HEK293 (cell line): ENCODE results near the gene RHOJ.

Experiments
- KLF7 ChIP-seq: fragments of 450-650 bp; formaldehyde crosslinking; IDR thresholded peaks from 2 replicates; pipeline ENCODE4 v1.5.1; 2016; ENCODE audit warnings: missing biosample characterization, missing genetic modification characterization, borderline replicate concordance
- MYNN ChIP-seq: fragments of 450-650 bp; formaldehyde crosslinking; IDR thresholded peaks from 2 replicates; pipeline ENCODE4 v1.5.1; 2016; ENCODE audit warnings: missing biosample characterization, missing genetic modification characterization, borderline replicate concordance
- SALL2 ChIP-seq: fragments of 450-650 bp; formaldehyde crosslinking; IDR thresholded peaks from 2 replicates; pipeline ENCODE4 v1.5.0; 2017; ENCODE audit warnings: missing biosample characterization, mild to moderate bottlenecking, missing genetic modification characterization, borderline replicate concordance
- YY1 ChIP-seq: fragments of 450-650 bp; formaldehyde crosslinking; IDR thresholded peaks from 2 replicates; pipeline ENCODE4 v1.5.1; 2018; ENCODE audit warnings: missing biosample characterization, missing genetic modification characterization
- ZBTB7A ChIP-seq: fragments of 450-650 bp; formaldehyde crosslinking; IDR thresholded peaks from 2 replicates; pipeline ENCODE4 v1.5.1; 2016; ENCODE audit warnings: low read depth, missing biosample characterization, missing genetic modification characterization
- ZNF10 ChIP-seq: fragments of 450-650 bp; formaldehyde crosslinking; IDR thresholded peaks from 2 replicates; pipeline ENCODE4 v1.5.1; 2017; ENCODE audit warnings: missing biosample characterization, missing genetic modification characterization
- ZNF140 ChIP-seq: fragments of 450-650 bp; formaldehyde crosslinking; IDR thresholded peaks from 2 replicates; pipeline ENCODE4 v1.5.1; 2016; ENCODE audit warnings: missing biosample characterization, missing genetic modification characterization
- ZNF433 ChIP-seq: fragments of 450-650 bp; formaldehyde crosslinking; IDR thresholded peaks from 2 replicates; pipeline ENCODE4 v1.5.1; 2016; ENCODE audit warnings: missing biosample characterization, missing genetic modification characterization, low read depth
- ZNF530 ChIP-seq: fragments of 450-650 bp; formaldehyde crosslinking; IDR thresholded peaks from 2 replicates; pipeline ENCODE4 v1.5.1; 2016; ENCODE audit warnings: low read depth, missing biosample characterization, missing genetic modification characterization
- ZNF843 ChIP-seq: fragments of 450-650 bp; formaldehyde crosslinking; IDR thresholded peaks from 2 replicates; pipeline ENCODE4 v1.5.1; 2016; ENCODE audit warnings: missing biosample characterization, missing genetic modification characterization
- TF ChIP-seq, protein P1 (sequence below): fragments of 450-650 bp; formaldehyde crosslinking; IDR thresholded peaks from 2 replicates; pipeline ENCODE4 v1.5.1; 2016; ENCODE audit warnings: missing biosample characterization, missing genetic modification characterization
- TF ChIP-seq, protein P2 (sequence below): fragments of 450-650 bp; formaldehyde crosslinking; conservative IDR thresholded peaks from 2 replicates; pipeline ENCODE4 v1.5.1; 2016; ENCODE audit warnings: low read depth, missing biosample characterization, missing genetic modification characterization
- TF ChIP-seq, protein P3 (sequence below): fragments of 450-650 bp; formaldehyde crosslinking; IDR thresholded peaks from 2 replicates; pipeline ENCODE4 v1.5.1; 2017; ENCODE audit warnings: missing biosample characterization, missing genetic modification characterization

DNA sequence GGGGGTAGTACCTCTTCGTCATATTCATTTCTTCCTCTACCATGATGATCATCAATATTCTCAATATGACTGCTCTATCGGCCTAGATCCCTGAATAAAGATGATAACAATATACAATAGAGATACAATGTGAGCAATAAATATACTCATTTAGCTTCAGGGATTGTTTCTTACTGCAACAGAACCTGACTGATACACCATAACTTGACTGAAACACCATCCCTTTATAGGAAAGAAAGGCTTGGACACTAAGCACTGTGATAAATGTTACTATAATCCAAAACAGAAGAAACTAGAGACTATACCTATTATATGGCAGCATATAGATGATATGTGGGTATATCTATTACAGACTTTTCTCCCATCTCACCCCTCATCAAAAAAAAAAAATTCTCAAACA lies 1.2 kb upstream of the RHOJ start:
- TF ChIP-seq, protein P1, sequence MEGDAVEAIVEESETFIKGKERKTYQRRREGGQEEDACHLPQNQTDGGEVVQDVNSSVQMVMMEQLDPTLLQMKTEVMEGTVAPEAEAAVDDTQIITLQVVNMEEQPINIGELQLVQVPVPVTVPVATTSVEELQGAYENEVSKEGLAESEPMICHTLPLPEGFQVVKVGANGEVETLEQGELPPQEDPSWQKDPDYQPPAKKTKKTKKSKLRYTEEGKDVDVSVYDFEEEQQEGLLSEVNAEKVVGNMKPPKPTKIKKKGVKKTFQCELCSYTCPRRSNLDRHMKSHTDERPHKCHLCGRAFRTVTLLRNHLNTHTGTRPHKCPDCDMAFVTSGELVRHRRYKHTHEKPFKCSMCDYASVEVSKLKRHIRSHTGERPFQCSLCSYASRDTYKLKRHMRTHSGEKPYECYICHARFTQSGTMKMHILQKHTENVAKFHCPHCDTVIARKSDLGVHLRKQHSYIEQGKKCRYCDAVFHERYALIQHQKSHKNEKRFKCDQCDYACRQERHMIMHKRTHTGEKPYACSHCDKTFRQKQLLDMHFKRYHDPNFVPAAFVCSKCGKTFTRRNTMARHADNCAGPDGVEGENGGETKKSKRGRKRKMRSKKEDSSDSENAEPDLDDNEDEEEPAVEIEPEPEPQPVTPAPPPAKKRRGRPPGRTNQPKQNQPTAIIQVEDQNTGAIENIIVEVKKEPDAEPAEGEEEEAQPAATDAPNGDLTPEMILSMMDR (tag by site-specific recombination), result no peak
- TF ChIP-seq ZNF530, result no peak
- TF ChIP-seq ZNF843 (tag by site-specific recombination), result no peak
- TF ChIP-seq ZNF433 (tag by site-specific recombination), result no peak
- TF ChIP-seq ZBTB7A, result no peak
- TF ChIP-seq, protein P2, sequence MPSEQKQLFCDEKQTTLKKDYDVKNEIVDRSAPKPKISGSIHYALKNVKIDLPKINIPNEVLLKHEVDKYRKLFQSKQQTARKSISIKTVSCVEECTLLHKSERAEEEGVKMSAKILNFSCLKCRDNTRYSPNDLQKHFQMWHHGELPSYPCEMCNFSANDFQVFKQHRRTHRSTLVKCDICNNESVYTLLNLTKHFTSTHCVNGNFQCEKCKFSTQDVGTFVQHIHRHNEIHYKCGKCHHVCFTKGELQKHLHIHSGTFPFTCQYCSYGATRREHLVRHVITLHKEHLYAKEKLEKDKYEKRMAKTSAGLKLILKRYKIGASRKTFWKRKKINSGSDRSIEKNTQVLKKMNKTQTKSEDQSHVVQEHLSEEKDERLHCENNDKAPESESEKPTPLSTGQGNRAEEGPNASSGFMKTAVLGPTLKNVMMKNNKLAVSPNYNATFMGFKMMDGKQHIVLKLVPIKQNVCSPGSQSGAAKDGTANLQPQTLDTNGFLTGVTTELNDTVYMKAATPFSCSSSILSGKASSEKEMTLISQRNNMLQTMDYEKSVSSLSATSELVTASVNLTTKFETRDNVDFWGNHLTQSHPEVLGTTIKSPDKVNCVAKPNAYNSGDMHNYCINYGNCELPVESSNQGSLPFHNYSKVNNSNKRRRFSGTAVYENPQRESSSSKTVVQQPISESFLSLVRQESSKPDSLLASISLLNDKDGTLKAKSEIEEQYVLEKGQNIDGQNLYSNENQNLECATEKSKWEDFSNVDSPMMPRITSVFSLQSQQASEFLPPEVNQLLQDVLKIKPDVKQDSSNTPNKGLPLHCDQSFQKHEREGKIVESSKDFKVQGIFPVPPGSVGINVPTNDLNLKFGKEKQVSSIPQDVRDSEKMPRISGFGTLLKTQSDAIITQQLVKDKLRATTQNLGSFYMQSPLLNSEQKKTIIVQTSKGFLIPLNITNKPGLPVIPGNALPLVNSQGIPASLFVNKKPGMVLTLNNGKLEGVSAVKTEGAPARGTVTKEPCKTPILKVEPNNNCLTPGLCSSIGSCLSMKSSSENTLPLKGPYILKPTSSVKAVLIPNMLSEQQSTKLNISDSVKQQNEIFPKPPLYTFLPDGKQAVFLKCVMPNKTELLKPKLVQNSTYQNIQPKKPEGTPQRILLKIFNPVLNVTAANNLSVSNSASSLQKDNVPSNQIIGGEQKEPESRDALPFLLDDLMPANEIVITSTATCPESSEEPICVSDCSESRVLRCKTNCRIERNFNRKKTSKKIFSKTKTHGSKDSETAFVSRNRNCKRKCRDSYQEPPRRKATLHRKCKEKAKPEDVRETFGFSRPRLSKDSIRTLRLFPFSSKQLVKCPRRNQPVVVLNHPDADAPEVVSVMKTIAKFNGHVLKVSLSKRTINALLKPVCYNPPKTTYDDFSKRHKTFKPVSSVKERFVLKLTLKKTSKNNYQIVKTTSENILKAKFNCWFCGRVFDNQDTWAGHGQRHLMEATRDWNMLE, result no peak
- TF ChIP-seq ZNF140 (tag by site-specific recombination), result no peak
- TF ChIP-seq YY1 (tag by site-specific recombination), result no peak
- TF ChIP-seq ZNF10 (tag by site-specific recombination), result no peak
- TF ChIP-seq MYNN (tag by site-specific recombination), result no peak
- TF ChIP-seq SALL2, result no peak
- TF ChIP-seq, protein P3, sequence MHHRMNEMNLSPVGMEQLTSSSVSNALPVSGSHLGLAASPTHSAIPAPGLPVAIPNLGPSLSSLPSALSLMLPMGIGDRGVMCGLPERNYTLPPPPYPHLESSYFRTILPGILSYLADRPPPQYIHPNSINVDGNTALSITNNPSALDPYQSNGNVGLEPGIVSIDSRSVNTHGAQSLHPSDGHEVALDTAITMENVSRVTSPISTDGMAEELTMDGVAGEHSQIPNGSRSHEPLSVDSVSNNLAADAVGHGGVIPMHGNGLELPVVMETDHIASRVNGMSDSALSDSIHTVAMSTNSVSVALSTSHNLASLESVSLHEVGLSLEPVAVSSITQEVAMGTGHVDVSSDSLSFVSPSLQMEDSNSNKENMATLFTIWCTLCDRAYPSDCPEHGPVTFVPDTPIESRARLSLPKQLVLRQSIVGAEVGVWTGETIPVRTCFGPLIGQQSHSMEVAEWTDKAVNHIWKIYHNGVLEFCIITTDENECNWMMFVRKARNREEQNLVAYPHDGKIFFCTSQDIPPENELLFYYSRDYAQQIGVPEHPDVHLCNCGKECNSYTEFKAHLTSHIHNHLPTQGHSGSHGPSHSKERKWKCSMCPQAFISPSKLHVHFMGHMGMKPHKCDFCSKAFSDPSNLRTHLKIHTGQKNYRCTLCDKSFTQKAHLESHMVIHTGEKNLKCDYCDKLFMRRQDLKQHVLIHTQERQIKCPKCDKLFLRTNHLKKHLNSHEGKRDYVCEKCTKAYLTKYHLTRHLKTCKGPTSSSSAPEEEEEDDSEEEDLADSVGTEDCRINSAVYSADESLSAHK (tag by site-specific recombination), result no peak
- no peak for TF ChIP-seq KLF7 (tag by site-specific recombination)
